Measurements from ENCODE around the gene ATXN7L3.
A peak's percentile ranks its signal among the peaks of the same experiment; 100 is the strongest.
"Not testable (repeated sequence)": the region's sequence is repeated elsewhere in the genome, so short reads cannot be mapped to it uniquely, and the experiment has no call there.

The ATXN7L3 gene, protein sequence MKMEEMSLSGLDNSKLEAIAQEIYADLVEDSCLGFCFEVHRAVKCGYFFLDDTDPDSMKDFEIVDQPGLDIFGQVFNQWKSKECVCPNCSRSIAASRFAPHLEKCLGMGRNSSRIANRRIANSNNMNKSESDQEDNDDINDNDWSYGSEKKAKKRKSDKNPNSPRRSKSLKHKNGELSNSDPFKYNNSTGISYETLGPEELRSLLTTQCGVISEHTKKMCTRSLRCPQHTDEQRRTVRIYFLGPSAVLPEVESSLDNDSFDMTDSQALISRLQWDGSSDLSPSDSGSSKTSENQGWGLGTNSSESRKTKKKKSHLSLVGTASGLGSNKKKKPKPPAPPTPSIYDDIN

DNA sequence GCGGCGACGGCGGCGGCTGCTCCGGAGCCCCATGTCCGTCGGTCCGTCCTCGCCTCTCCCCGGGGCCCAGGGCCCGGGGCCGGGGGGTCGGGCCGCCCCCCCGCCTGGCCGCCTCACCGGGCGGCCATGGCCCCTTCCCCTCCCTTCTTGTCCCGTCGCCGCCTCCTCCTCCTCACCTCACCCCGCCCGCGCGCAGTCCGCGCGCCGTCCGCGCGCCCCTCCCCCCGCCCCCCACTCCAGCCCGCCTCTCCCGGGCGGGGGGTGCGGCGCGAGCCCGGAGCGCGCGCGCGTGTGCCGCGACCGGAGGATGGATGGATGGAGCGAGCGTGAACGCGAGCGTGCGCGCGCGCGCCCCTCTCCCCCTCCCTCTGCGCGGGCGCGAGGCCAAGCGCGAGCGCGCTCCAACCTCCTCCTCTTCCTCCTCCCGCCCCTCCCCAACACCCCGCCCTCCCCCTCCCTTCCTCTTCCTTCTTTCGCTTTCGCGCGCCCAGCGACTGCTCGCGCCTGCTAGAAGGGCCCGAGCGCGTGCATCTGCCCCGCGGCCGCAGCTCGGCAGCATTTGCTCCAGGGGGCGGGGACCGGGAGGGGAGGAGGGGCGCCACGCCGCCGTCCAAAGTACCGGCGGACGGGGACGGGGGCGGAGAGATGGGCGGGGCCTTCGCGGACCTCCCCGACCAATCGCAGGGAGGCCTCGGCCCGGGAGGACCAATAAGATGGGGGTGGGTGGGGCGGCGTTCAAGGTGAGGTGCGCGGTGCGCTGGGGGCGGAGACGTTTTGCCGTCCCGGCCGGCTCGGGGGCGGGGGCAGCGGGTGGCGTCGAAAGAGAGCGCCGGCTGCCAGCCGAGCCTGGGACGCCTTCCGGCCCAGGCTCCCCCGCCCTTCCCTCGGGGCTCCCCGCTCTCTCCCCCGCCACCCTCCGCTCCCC lies at the start of gene ATXN7L3:
Gene ATXN7L3, minus strand, starts transcription at position 332 of the 925 bp plus-strand sequence. CDS start 1,814 bp downstream, outside the sequence.
- DNase-seq: peak; percentile 97 to 98 (median 97)

DNA sequence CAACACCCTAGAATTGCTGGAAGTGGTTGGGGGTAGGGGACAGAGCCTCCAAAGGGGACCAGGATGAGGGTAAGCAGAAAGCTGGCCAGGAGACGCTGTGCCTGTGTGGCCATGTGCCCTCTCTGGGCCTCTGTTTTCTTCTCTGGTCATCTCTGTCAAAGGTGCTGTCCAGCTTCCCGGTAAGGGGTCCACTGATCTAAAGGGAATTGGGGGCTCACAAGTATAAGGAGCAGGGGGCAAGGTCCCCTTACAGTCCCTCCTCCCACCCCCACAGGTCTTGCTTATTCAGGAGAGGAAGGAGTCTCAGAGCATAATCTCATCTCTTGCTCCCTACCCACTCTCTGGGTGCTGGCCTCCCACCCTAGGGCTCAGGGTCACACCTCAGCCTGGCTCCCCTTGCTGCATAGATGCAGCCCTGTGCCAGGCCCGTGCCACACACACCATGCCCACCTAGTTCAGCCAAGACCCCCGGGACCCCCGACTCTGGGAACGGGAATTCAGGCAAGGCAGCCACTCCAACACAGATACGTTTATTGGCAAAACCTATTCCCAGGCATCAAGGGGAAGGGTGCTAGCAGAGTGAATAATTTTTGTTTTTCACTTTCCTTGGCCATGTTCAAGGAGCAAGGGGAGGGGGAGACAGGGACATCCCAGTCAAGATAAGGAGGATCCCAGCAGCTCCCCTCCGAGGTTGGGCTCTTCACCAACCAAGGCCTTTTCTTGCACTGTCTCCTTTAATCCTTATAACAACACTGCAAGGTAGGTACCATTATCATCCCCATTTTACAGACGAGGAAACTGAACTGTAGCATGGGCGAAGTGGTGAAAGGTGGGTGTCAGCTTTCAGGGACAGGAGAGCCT lies 48.4 kb upstream of the ATXN7L3 start:
- DNase-seq: no peak

DNA sequence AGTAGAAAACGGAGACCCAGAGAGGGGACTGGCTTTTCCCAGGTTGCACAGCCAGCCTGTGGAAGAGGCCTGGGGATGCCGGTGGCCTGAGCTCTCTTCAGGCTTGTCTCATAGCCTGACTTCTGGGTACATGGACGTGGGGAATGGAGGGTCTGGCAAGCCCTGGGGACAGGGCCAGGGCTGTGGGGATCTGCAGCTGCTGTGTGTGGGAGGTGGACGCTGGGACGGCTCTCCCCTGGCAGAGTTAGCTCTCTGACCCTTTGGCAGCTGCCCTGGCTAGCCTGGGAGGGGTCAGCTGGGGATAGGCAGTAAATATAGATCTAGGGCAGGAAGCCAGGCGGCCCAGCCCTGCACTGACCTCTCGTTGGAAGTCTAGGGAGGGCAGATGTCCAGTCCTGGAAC lies 47.8 kb upstream of the ATXN7L3 start:
- no peak for DNase-seq

- no peak for DNase-seq
These were observed 41.5 kb upstream of the ATXN7L3 start for GRCh38 chr17:44241106-44241624.

DNA sequence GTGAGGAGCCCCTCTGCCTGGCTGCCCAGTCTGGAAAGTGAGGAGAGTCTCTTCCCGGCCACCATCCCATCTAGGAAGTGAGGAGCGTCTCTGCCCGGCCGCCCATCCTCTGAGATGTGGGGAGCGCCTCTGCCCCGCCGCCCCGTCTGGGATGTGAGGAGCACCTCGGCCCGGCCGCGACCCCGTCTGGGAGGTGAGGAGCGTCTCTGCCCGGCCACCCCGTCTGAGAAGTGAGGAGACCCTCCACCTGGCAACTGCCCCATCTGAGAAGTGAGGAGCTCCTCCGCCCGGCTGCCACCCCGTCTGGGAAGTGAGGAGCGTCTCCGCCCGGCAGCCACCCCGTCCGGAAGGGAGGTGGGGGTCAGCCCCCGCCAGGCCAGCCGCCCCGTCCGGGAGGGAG lies 38.2 kb upstream of the ATXN7L3 start:
- DNase-seq: not testable (repeated sequence)

DNA sequence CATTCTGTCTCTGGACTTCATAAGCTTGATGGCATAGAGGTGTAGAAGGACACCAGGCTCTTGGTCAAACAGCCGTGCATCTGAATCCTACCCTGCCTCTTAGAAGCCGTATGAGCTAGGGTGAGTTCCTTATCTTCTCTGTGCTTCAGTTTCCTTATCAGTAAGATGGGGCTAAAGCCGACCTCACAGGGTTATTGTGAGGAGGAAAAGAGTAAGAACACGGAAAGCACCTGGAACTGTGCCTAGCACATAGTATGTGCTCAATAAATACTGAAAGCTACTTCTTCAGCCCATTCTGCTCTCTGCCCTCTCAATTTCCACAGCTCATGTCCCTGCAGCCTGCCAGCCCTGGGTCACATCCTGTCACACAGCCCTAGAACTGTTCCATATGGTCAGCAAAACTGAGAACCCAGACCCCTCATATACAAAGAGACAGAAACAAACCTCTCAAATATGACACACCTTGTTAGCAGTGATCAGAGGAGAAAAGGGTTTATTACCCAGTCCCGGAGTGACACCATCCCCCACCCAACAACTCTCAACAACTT lies 36.8 kb upstream of the ATXN7L3 start:
- DNase-seq: no peak

DNA sequence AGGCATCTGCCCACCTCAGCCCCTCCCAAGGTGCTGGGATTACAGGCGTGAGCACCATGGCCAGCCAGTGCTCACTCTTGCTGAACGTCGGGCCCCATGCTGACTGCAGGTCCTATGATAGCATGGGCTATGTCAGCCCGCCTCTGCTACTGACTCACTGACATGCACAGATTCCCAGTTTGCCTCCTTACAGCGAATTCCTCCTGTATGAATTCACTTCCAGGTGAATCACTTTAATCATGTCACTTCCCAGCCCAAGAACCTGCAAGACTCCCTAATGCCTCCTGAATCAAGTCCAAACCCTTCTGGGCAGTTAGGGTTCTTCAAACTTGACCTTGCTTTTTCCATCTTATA lies 35.9 kb upstream of the ATXN7L3 start:
- no peak for DNase-seq

- DNase-seq: no peak
These were observed 33.9 kb upstream of the ATXN7L3 start for GRCh38 chr17:44233582-44233981.

DNA sequence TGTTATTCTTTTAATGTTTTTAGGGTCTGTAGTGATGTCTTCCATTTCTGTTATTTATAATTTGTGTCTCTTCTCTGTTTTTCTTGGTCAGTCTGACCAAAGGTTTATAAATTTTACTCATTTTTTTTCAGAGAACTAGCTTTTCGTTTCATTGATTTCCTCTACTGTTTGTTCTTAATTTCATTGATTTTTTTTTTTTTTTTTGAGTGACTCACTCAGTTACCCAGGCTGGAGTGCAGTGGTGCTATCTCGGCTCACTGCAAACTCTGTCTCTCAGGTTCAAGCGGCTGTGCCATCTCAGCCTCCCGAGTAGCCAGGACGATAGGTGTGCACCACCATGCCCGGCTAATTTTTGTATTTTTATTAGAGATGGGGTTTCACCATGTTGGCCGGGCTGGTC lies 32.4 kb upstream of the ATXN7L3 start:
- DNase-seq: no peak

DNA sequence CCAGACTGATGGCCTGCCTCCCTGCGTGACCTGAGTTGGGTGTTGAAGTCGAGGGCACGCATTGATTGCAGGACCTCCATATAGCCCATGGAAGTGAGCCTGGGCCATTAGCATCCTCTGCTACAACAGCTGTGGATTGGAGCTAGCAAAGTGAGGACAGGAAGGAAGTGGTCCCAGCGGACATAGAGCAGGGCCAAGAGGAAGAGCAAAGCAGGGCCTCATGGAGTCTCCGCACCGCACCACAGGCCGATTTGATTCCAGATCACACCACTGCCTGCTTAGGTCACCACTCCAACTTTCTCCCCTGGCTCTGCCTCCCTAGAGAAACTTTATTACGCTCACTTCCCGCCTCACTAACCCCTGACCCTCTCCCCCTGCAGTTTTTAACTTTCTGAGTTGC lies 30.5 kb upstream of the ATXN7L3 start:
- DNase-seq: no peak

DNA sequence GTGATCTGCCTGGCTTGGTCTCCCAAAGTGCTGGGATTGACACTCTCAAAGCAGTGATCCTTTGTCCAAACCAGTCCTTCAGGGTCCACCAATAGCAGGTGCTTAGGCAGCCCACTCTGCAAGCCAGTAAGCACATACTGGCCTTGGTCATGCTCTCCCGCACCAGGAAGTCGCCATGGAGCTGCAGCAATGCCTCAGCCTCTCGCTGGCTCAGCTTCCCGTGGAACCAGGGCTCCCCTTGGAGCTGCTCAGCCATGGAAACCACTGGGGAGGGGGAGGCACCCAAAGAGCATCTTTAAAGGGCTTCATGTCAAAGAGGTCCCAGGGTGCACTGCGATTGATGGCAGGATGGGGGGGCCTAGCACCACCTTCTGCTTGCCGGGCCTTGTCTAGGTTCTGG lies 29.4 kb upstream of the ATXN7L3 start:
- DNase-seq: no peak

- no peak for DNase-seq
These were observed 23.9 kb upstream of the ATXN7L3 start for GRCh38 chr17:44223541-44224071.

GRCh38 chr17:44222112-44222869 lies 22.6 kb upstream of the ATXN7L3 start:
- DNase-seq: peak; percentile 67 to 86 (median 81)

GRCh38 chr17:44221862-44222111 lies 22.1 kb upstream of the ATXN7L3 start:
- no peak for DNase-seq

DNA sequence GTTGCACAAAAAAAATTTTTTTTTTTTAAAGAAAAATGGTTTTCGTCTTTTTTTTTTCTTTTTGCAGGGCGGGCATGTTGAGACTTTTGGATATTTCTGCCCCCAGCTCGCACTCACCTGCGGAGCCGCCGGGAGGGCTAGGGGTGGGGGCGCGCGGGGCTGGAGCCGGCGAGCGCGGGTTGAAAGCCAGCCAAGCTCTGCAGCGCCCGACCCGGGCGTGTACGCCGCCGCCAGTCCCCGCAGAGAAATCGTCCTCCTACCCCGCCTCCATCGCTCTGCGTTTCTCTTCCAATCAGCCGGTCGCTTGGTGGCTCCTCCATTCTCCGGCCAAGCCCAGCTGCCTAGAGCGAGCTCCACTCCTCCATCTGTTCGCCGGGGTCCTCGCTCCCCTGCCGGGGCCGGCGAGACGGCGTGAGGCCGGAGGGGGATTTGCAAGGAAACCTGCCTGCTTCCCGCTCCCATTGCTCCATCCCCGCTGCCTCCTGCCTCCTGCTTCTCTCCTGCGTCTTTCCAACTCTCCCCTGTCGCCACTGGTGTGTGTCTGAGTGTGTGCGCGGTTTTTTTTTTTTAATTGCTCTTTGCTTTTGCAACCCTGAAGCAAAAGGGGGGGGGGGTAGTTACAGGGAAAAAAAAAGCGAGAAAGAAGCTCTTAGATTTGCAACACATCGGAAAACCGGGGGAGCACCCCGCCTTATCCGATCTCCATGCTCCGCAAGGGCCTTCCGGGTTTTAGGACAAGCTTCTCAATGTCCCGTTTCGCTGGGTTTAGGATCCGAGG lies 21.6 kb upstream of the ATXN7L3 start:
- DNase-seq: peak; percentile 82 to 93 (median 83)

- peak; percentile 55 to 79 (median 78) for DNase-seq
These were observed 20.8 kb upstream of the ATXN7L3 start for GRCh38 chr17:44220213-44221083.

DNA sequence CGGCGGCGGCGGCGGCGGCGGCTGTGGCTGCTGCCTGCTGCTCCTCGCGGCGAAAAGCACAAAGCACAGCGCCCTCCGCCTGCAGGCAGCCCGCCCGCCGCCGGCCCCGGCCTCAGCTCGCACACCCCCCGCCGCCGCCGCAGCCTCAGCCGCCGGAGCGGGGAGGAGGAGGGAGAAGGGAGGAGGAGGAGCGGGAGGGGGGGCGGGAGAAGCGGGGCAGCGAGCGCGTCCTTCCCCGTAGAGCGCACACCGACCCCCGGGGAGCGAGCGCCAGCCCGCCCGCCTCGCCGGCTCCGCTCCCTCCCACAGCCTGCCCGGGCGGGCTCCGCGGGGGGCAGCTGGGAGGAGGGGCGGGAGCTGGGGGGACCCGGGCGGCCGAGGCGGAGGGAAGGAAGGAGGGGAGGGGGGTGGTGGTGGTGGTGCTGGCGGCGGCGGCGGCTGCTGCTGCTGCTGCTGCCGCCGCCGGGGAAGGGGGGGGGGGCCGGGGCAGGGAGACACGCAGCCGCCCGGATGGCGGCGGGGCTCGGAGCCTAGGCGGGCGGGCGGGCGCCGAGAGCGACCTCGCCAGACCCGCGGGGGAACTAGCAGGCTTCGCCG lies 20.0 kb upstream of the ATXN7L3 start, which contains the start of gene UBTF:
Gene UBTF, minus strand, starts transcription at position 60 of the 597 bp plus-strand sequence. CDS start 1,446 bp downstream, outside the sequence.
- peak; percentile 72 to 93 (median 91) for DNase-seq

GRCh38 chr17:44219108-44219615 lies 19.5 kb upstream of the ATXN7L3 start:
- peak; percentile 63 to 85 (median 77) for DNase-seq

Data from NCI-H1417 (cell line).